Liver (tissue), 9 donors: ENCODE measurements around the gene DGKB. TPM values are rescaled to one million over a fixed set of nuclear protein-coding genes. Genes with fewer than 3 reads are reported as not detected.

Experiments
- DNase-seq: peaks from one replicate; pipeline ENCODE4 v3.0.0-alpha.2; 2017; ENCODE audit warnings: low spot score
- H3K27ac ChIP-seq, 2 donors: one replicate each; pipeline ENCODE4 v1.7.0; 2013; ENCODE audit warnings: inconsistent platforms in 2 of 2, low read length in 2 of 2, control low read depth in 1 of 2, low read depth in 1 of 2, mild to moderate bottlenecking in 1 of 2
- H3K27me3 ChIP-seq, 4 donors: one replicate each; pipeline versions ENCODE4 v1.6.1 to v1.7.0; 2013; ENCODE audit warnings: low read length in 3 of 4, inconsistent platforms in 1 of 4, mild to moderate bottlenecking in 1 of 4, moderate library complexity in 1 of 4; ENCODE audit not compliant: control insufficient read depth in 4 of 4, insufficient read depth in 4 of 4
- H3K36me3 ChIP-seq, 4 donors: one replicate each; pipeline versions ENCODE4 v1.6.1 to v1.7.0; 2013; ENCODE audit warnings: low read length in 3 of 4, mild to moderate bottlenecking in 3 of 4, low read depth in 1 of 4, moderate library complexity in 1 of 4; ENCODE audit not compliant: control insufficient read depth in 4 of 4, insufficient read depth in 3 of 4
- H3K4me1 ChIP-seq, 4 donors: one replicate each; pipeline versions ENCODE4 v1.6.1 to v1.7.0; 2013; ENCODE audit warnings: low read length in 3 of 4, mild to moderate bottlenecking in 3 of 4, moderate library complexity in 1 of 4; ENCODE audit not compliant: control insufficient read depth in 4 of 4, insufficient read depth in 4 of 4
- H3K4me3 ChIP-seq, 3 donors: one replicate each; pipeline versions ENCODE4 v1.6.1 to v1.7.0; 2013; ENCODE audit warnings: low read length in 3 of 3, control low read depth in 1 of 3, low read depth in 1 of 3, mild to moderate bottlenecking in 1 of 3
- H3K9ac ChIP-seq, 2 donors: one replicate each; pipeline ENCODE4 v1.7.0; 2013; ENCODE audit warnings: low read length in 2 of 2, mild to moderate bottlenecking in 2 of 2, moderate library complexity in 2 of 2, control low read depth in 1 of 2, low read depth in 1 of 2
- H3K9me3 ChIP-seq, 4 donors: one replicate each; pipeline versions ENCODE4 v1.6.1 to v1.7.0; 2013; ENCODE audit warnings: low read length in 3 of 4; ENCODE audit not compliant: control insufficient read depth in 4 of 4
- CTCF ChIP-seq: fragments of 150-350 bp; IDR thresholded peaks from 2 replicates; pipeline ENCODE4 v1.5.1; 2017; ENCODE audit warnings: improper control_type of control experiment, low read depth, low read length; ENCODE audit not compliant: missing input control
- EGR1 ChIP-seq, 2 donors: IDR thresholded peaks; 2 replicates each; pipeline ENCODE4 v1.6.1; 2016 to 2018; ENCODE audit warnings: antibody characterized with exemption in 2 of 2, low read depth in 2 of 2
- FOXA1 ChIP-seq: IDR thresholded peaks from 2 replicates; pipeline ENCODE4 v1.6.1; 2016; ENCODE audit warnings: antibody characterized with exemption
- FOXA2 ChIP-seq: IDR thresholded peaks from 2 replicates; pipeline ENCODE4 v1.6.1; 2016; ENCODE audit warnings: antibody characterized with exemption
- GABPA ChIP-seq, 2 donors: IDR thresholded peaks in 1 of 2; conservative IDR thresholded peaks in 1 of 2; 2 replicates each; pipeline ENCODE4 v1.6.1; 2016; ENCODE audit warnings: antibody characterized with exemption in 2 of 2, mild to moderate bottlenecking in 1 of 2, moderate library complexity in 1 of 2
- HNF4A ChIP-seq, 2 donors: conservative IDR thresholded peaks; 2 replicates each; pipeline ENCODE4 v1.6.1; 2016; ENCODE audit warnings: antibody characterized with exemption in 2 of 2, mild to moderate bottlenecking in 2 of 2
- HNF4G ChIP-seq: IDR thresholded peaks from 2 replicates; pipeline ENCODE4 v1.6.1; 2016; ENCODE audit warnings: antibody characterized with exemption
- JUND ChIP-seq, 2 donors: IDR thresholded peaks; 2 replicates each; pipeline ENCODE4 v1.6.1; 2016; ENCODE audit warnings: antibody characterized with exemption in 2 of 2
- MAX ChIP-seq: IDR thresholded peaks from 2 replicates; pipeline ENCODE4 v1.6.1; 2016; ENCODE audit warnings: antibody characterized with exemption
- NR2F2 ChIP-seq: IDR thresholded peaks from 2 replicates; pipeline ENCODE4 v1.6.1; 2016; ENCODE audit warnings: antibody characterized with exemption
- RAD21 ChIP-seq, 2 donors: IDR thresholded peaks; 2 replicates each; pipeline ENCODE4 v1.6.1; 2016; ENCODE audit warnings: antibody characterized with exemption in 2 of 2, mild to moderate bottlenecking in 2 of 2
- REST ChIP-seq: IDR thresholded peaks from 2 replicates; pipeline ENCODE4 v1.6.1; 2016; ENCODE audit warnings: antibody characterized with exemption, mild to moderate bottlenecking
- RXRA ChIP-seq, 2 donors: IDR thresholded peaks; 2 replicates each; pipeline ENCODE4 v1.6.1; 2017 to 2018; ENCODE audit warnings: antibody characterized with exemption in 2 of 2, mild to moderate bottlenecking in 1 of 2
- SP1 ChIP-seq: IDR thresholded peaks from 2 replicates; pipeline ENCODE4 v1.6.1; 2018; ENCODE audit warnings: antibody characterized with exemption, mild to moderate bottlenecking
- TAF1 ChIP-seq: conservative IDR thresholded peaks from 2 replicates; pipeline ENCODE4 v1.6.1; 2016; ENCODE audit warnings: antibody characterized with exemption, mild to moderate bottlenecking
- YY1 ChIP-seq: IDR thresholded peaks from 2 replicates; pipeline ENCODE4 v1.6.1; 2016; ENCODE audit warnings: antibody characterized with exemption, mild to moderate bottlenecking
- ZBTB33 ChIP-seq: IDR thresholded peaks from 2 replicates; pipeline ENCODE4 v1.6.1; 2016; ENCODE audit warnings: antibody characterized with exemption
- WGBS: extraction: QIAGEN DNeasy Blood & Tissue Kit; methylation state at CpG from one replicate; pipeline ENCODE4 v1.1.7; 2013; 5-methylcytosine and 5-hydroxymethylcytosine counted together
- polyA plus RNA-seq, 2 donors: library from polyadenylated mRNA; stranded (reverse) in 1 of 2; unstranded in 1 of 2; fragments of 200-250 nt in 1 of 2; fragments of >200 nt in 1 of 2; fragmentation: Nextera tagmentation in 1 of 2; extraction: Ambion mirVana in 1 of 2; gene quantifications; one replicate each; pipeline versions ENCODE4 v1.2.1 to v1.2.3, GENCODE V29; 2013 to 2015
- total RNA-seq, 2 donors: library from RNA; depleted of rRNA; stranded (reverse); fragments of >200 nt; gene quantifications; one replicate each; pipeline ENCODE4 v1.2.3, GENCODE V29; 2014
- donor health status: healthy.
- donor health status: healthy.
- donor health status: healthy.
- donor health status: healthy.
- donor health status: healthy.

The DGKB gene
- total and polyA plus RNA-seq, 4 donors = 0.09 to 0.42 TPM; not detected in 2

GRCh38 chr7:14374336-14374735 lies 528.2 kb downstream of the DGKB start:
- H3K9ac ChIP-seq = no peak overlapping the region
- H3K27me3 ChIP-seq = no peaks in the 10 kb centered on the region
- no peak for DNase-seq
- no peaks in the 10 kb centered on the region for H3K9me3 ChIP-seq
- H3K36me3 ChIP-seq = no peaks in the 10 kb centered on the region
- no peak overlapping the region for H3K4me3 ChIP-seq
- no peak overlapping the region for H3K27ac ChIP-seq
- H3K4me1 ChIP-seq = no peaks in the 10 kb centered on the region
- TF ChIP-seq EGR1 (IDR thresholded peaks at IDR 0.05; ENCODE audit: low read depth in 2 of 2) = no peak
- no peak for TF ChIP-seq YY1
- TF ChIP-seq SP1 = no peak
- no peak for TF ChIP-seq TAF1
- TF ChIP-seq CTCF = no peak
- no peak for TF ChIP-seq FOXA1
- TF ChIP-seq RAD21 (IDR thresholded peaks at IDR 0.05) = no peak
- no peak for TF ChIP-seq MAX
- TF ChIP-seq HNF4G = no peak
- no peak for TF ChIP-seq FOXA2
- TF ChIP-seq NR2F2 = no peak
- no peak for TF ChIP-seq RXRA (IDR thresholded peaks at IDR 0.05)
- no peak for TF ChIP-seq HNF4A (conservative IDR thresholded peaks at IDR 0.05)
- no peak for TF ChIP-seq GABPA (IDR thresholded peaks at IDR 0.05 in 1 of 2, conservative IDR thresholded peaks at IDR 0.05 in 1 of 2)
- TF ChIP-seq REST = no peak
- no peak for TF ChIP-seq ZBTB33
- TF ChIP-seq JUND (IDR thresholded peaks at IDR 0.05) = no peak
- WGBS = 97% methylated on average over 4 of the region's 4 CpGs

GRCh38 chr7:14368285-14368684 lies 534.3 kb downstream of the DGKB start:
- 65% methylated on average over 3 of the region's 3 CpGs for WGBS
- H3K9me3 ChIP-seq = no peaks in the 10 kb centered on the region
- no peaks in the 10 kb centered on the region for H3K27me3 ChIP-seq
- TF ChIP-seq NR2F2 (no peak), FOXA1 (no peak), RAD21 (IDR thresholded peaks at IDR 0.05) (no peak), JUND (IDR thresholded peaks at IDR 0.05) (no peak), HNF4G (no peak), REST (no peak)
- no peak overlapping the region for H3K4me3 ChIP-seq
- H3K9ac ChIP-seq = no peak overlapping the region
- H3K4me1 ChIP-seq = no peaks in the 10 kb centered on the region
- H3K27ac ChIP-seq = no peak overlapping the region
- H3K36me3 ChIP-seq = no peaks in the 10 kb centered on the region
- DNase-seq = no peak
